ENCODE data around the gene KCTD16. TPM values are rescaled to one million over a fixed set of nuclear protein-coding genes. Genes with fewer than 3 reads are reported as not detected.

KCTD16 gene
- total RNA-seq, 1 experiment from 2014 or later = 0.08 TPM

GRCh38 chr5:144273232-144274027 lies 102.8 kb downstream of the KCTD16 start:
- ATAC-seq (no peak), DNase-seq (ENCODE audit: low read depth, low spot score) (no peak)
- no peak overlapping the region for H3K4me3 ChIP-seq (ENCODE audit: low read depth in 2 of 2, low read length in 2 of 2)
- H3K9me3 ChIP-seq (ENCODE audit: control insufficient read depth, insufficient read depth, low read depth, low read length) = no peaks in the 10 kb centered on the region
- H3K4me1 ChIP-seq (ENCODE audit: control insufficient read depth, insufficient read depth, low read length) = no peaks in the 10 kb centered on the region
- in situ Hi-C loops (cut with HindIII; ENCODE audit: low pct_unique_long_range_greater_than_20kb, low sequenced_read_pairs) (no loop called here), intact Hi-C loops (cut with micrococcal nuclease; ENCODE audit: unreplicated experiment) (no loop called here)
- TF ChIP-seq SIN3A (IDR thresholded peaks at IDR 0.05; ENCODE audit: borderline replicate concordance, insufficient read depth, low read depth, low read length) (no peak), REST (IDR thresholded peaks at IDR 0.05; ENCODE audit: insufficient read depth in 1 of 2, low read depth in 2 of 2, low read length in 1 of 2) (no peak), TCF7L2 (IDR thresholded peaks at IDR 0.05; ENCODE audit: low read depth, low read length) (no peak), POLR2AphosphoS5 (IDR thresholded peaks at IDR 0.05; ENCODE audit: low read depth, low read length) (no peak), CTCF (IDR thresholded peaks at IDR 0.05) (no peak)
- POLR2A ChIA-PET = no interaction called here
- no peak overlapping the region for H3K27ac ChIP-seq (ENCODE audit: low read length)
- no peaks in the 10 kb centered on the region for H3K27me3 ChIP-seq (ENCODE audit: control insufficient read depth, insufficient read depth, low read length)
- no peaks in the 10 kb centered on the region for H3K36me3 ChIP-seq (ENCODE audit: control insufficient read depth, insufficient read depth, low read length)
- CTCF ChIA-PET = no interaction called here
- BruUV-seq (replicated peaks) = no TSS peak

- DNase-seq (ENCODE audit: low read depth, low spot score) (no peak), ATAC-seq (no peak)
- H3K27ac ChIP-seq (ENCODE audit: low read length) = no peak overlapping the region
- BruUV-seq (replicated peaks) = no TSS peak
- H3K36me3 ChIP-seq (ENCODE audit: control insufficient read depth, insufficient read depth, low read length) = no peaks in the 10 kb centered on the region
- TF ChIP-seq SIN3A (IDR thresholded peaks at IDR 0.05; ENCODE audit: borderline replicate concordance, insufficient read depth, low read depth, low read length) = no peak
- no peak for TF ChIP-seq TCF7L2 (IDR thresholded peaks at IDR 0.05; ENCODE audit: low read depth, low read length)
- no peak for TF ChIP-seq CTCF (IDR thresholded peaks at IDR 0.05)
- TF ChIP-seq REST (IDR thresholded peaks at IDR 0.05; ENCODE audit: insufficient read depth in 1 of 2, low read depth in 2 of 2, low read length in 1 of 2) = no peak
- TF ChIP-seq POLR2AphosphoS5 (IDR thresholded peaks at IDR 0.05; ENCODE audit: low read depth, low read length) = no peak
- in situ Hi-C loops (cut with HindIII; ENCODE audit: low pct_unique_long_range_greater_than_20kb, low sequenced_read_pairs) = no loop called here
- ChIA-PET POLR2A (no interaction called here), CTCF (no interaction called here)
- no peaks in the 10 kb centered on the region for H3K4me1 ChIP-seq (ENCODE audit: control insufficient read depth, insufficient read depth, low read length)
- H3K9me3 ChIP-seq (ENCODE audit: control insufficient read depth, insufficient read depth, low read depth, low read length) = no peaks in the 10 kb centered on the region
- H3K4me3 ChIP-seq (ENCODE audit: low read depth in 2 of 2, low read length in 2 of 2) = no peak overlapping the region
- no peaks in the 10 kb centered on the region for H3K27me3 ChIP-seq (ENCODE audit: control insufficient read depth, insufficient read depth, low read length)
- intact Hi-C loops (cut with micrococcal nuclease; ENCODE audit: unreplicated experiment) = no loop called here
Observed at GRCh38 chr5:144275329-144275728, 104.7 kb downstream of the KCTD16 start.

Measured in Panc1 (cell line).